ENCODE data around the gene VPS35. TPM values are rescaled to one million over a fixed set of nuclear protein-coding genes. Genes with fewer than 3 reads are reported as not detected.
"Not testable (repeated sequence)": the region's sequence is repeated elsewhere in the genome, so short reads cannot be mapped to it uniquely, and the experiment has no call there.

Gene VPS35
- total RNA-seq, 4 donors from 2014 or later, result 30.0 to 60.1 (median 41.4) TPM

DNA sequence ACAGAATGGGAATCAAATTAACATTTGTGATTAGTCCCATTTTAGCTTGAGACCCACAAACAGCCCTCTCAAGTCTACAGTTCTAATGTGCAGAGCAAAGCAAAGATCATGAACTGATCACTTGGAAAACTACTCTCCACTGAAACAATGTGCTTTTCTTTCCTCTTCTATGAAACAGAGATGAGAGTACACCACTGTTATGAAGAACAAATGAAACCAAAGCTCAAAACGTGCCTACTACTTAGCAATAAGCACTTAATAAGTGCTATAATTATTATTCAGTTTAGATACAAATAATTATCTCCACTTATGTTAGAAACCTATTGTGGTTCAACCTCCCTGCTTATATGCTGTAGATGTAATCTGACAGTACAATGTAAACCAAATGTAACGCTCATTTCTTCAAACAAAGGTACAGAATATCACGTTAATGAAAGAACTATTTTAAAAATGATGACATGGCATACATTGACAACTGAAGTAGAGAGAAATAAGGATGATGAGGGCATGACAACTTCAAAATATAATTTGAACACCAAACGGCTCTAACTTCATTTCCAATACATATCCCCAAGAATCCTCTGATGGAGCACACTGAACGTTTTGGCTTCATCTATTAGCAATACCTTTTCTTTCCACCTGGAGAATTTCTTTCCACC, 2.0 kb downstream of the VPS35 start:
- in situ Hi-C loops (cut with MboI; ENCODE audit: low sequenced_read_pairs in 4 of 4) (no loop called here), intact Hi-C loops (cut with DNase I; ENCODE audit: low total_unique reads) (no loop called here)
- no peak for DNase-seq
- no peaks in the 10 kb centered on the region for H3K27me3 ChIP-seq
- peak overlapping the region in 1 of 4 donors; percentile 7 for H3K4me3 ChIP-seq
- TF ChIP-seq, protein P1, sequence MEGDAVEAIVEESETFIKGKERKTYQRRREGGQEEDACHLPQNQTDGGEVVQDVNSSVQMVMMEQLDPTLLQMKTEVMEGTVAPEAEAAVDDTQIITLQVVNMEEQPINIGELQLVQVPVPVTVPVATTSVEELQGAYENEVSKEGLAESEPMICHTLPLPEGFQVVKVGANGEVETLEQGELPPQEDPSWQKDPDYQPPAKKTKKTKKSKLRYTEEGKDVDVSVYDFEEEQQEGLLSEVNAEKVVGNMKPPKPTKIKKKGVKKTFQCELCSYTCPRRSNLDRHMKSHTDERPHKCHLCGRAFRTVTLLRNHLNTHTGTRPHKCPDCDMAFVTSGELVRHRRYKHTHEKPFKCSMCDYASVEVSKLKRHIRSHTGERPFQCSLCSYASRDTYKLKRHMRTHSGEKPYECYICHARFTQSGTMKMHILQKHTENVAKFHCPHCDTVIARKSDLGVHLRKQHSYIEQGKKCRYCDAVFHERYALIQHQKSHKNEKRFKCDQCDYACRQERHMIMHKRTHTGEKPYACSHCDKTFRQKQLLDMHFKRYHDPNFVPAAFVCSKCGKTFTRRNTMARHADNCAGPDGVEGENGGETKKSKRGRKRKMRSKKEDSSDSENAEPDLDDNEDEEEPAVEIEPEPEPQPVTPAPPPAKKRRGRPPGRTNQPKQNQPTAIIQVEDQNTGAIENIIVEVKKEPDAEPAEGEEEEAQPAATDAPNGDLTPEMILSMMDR (IDR thresholded peaks at IDR 0.05 in 4 of 5, conservative IDR thresholded peaks at IDR 0.05 in 1 of 5), result no peak
- TF ChIP-seq POLR2A (IDR thresholded peaks at IDR 0.05), result no peak
- no peak for ATAC-seq
- H3K36me3 ChIP-seq, result no peaks in the 10 kb centered on the region
- H3K4me1 ChIP-seq, result peaks cover 30 to 32% of the 10 kb centered on the region in 2 donors
- no peaks in the 10 kb centered on the region for H3K9me3 ChIP-seq
- no peak overlapping the region for H3K27ac ChIP-seq

DNA sequence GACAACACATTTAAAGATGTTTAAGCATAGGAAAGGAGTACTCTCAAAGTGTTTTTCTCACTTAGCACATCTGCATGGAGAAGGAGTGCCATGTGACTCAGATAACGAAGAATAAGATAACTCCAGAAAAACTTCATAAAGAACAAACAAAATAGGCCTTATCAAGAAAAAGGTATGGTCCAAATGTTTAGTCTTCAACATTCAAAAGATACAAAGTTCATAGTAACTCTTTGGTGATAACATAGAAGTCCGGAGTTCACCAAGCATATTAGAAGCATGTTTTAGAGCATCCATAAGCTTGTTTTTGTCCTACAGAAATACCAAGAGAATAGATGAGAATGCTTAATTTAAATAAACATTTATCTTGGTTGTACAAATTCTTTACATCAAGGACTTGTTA, 7.1 kb downstream of the VPS35 start:
- H3K27me3 ChIP-seq; H3K9me3 ChIP-seq; in situ Hi-C loops (cut with MboI; ENCODE audit: low sequenced_read_pairs in 4 of 4); ATAC-seq; H3K4me3 ChIP-seq; H3K4me1 ChIP-seq; H3K27ac ChIP-seq; DNase-seq; intact Hi-C loops (cut with DNase I; ENCODE audit: low total_unique reads): not testable (repeated sequence)
- H3K36me3 ChIP-seq, result peaks cover 3 to 33% of the 10 kb centered on the region in 2 donors

DNA sequence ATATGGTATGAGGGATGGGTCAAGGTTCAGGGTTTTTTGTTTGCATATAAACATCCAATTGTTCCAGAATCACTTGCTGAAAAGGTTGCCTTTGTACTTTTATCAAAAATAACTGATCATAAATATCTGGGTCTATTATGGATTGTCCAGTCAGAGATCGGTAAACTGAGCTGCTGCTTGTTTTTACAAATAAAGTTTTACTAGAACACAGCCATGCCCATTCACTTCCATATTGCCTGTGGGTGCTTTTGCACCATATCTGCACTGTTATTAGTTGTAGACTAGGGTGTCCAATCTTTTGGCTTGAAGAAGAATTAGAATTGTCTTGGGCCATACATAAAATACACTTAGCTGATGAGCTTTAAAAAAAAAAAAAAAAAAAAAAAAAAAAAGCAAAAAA, 11.0 kb downstream of the VPS35 start:
- not testable (repeated sequence) for H3K9me3 ChIP-seq, DNase-seq, H3K27ac ChIP-seq, H3K4me3 ChIP-seq, H3K4me1 ChIP-seq, ATAC-seq, H3K27me3 ChIP-seq
- in situ Hi-C loops (cut with MboI; ENCODE audit: low sequenced_read_pairs in 4 of 4), result loop anchor here in 2 of 4 donors (10.0 kb wide), 2 partner anchors 117 to 227 kb away; no protein-coding TSS in a partner anchor
- intact Hi-C loops (cut with DNase I; ENCODE audit: low total_unique reads), result loop anchor here (10.0 kb wide), 1 partner anchor 227 kb away; no protein-coding TSS in a partner anchor
- peaks cover 3 to 48% of the 10 kb centered on the region in 2 donors for H3K36me3 ChIP-seq

DNA sequence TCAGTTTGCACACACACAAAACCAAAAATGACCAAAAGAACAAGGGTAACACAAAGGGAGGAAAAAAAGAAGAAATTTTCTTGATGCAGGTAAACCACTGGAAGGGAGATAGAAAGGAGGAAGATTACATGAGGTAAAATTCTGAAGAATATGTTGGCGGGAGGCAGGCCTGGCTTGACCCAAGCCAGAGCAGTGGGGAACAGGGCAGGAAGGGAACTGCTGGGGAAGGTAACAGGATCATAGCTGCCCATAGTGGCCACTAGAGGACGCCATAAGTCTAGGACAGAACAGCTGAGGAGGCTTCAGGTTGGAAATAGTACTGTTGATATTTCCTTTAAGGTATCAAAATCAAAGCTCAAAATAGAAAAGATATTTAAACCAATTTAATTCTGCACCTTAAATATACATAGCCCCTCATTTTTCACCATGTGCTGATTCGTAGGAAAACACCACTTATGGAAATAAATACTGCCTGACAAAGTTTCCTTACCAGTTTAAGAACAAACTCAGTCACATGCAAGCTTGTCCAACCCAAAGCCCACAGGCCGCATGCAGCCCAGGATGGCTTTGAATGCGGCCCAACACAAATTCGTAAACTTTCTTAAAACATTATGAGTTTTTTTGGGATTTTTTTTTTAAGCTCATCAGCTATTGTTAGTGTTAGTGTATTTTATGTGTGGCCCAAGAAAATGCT, 15.5 kb downstream of the VPS35 start:
- no peaks in the 10 kb centered on the region for H3K4me1 ChIP-seq
- ATAC-seq (peak; percentile 70 to 96), DNase-seq (peak in 1 of 2 donors; percentile 50)
- TF ChIP-seq, protein P1 (IDR thresholded peaks at IDR 0.05 in 4 of 5, conservative IDR thresholded peaks at IDR 0.05 in 1 of 5), result peak; percentile 75 to 92 (median 85)
- TF ChIP-seq POLR2A (IDR thresholded peaks at IDR 0.05), result no peak
- intact Hi-C loops (cut with DNase I; ENCODE audit: low total_unique reads), result loop anchor here (1.0 to 10.0 kb wide), 2 partner anchors 128 to 231 kb away; no protein-coding TSS in a partner anchor
- in situ Hi-C loops (cut with MboI; ENCODE audit: low sequenced_read_pairs in 4 of 4), result loop anchor here in 3 of 4 donors (5.0 to 25.0 kb wide), 4 partner anchors 121 to 239 kb away; no protein-coding TSS in a partner anchor
- H3K36me3 ChIP-seq, result peaks cover 3 to 59% of the 10 kb centered on the region in 2 donors
- H3K27ac ChIP-seq, result no peak overlapping the region
- H3K4me3 ChIP-seq, result no peak overlapping the region
- no peaks in the 10 kb centered on the region for H3K9me3 ChIP-seq
- H3K27me3 ChIP-seq, result no peaks in the 10 kb centered on the region

DNA sequence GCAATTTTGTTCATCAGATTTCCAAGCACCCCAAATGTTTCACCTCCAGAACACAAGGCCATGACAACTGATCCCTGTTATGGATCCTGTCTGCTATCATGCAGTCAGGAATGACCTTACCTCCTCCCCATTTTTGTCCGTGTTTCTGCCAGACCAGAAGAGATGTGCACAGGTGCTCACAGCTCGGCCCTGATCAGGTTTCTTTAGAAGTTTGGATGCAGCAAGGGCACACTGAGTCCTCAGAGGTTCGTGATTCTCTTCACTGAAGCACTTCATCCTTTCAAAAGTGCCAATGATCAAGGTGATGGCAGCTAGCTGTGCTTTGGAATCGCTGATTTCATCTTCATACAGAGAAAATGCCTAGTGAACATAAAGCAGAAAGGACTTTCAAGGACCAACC, 26.9 kb downstream of the VPS35 start:
- ATAC-seq, result peak; percentile 77 to 81
- in situ Hi-C loops (cut with MboI; ENCODE audit: low sequenced_read_pairs in 4 of 4) (loop anchor here in 1 of 4 donors (25.0 kb wide), 1 partner anchor 250 kb away; no protein-coding TSS in a partner anchor), intact Hi-C loops (cut with DNase I; ENCODE audit: low total_unique reads) (no loop called here)
- H3K9me3 ChIP-seq, result no peaks in the 10 kb centered on the region
- H3K36me3 ChIP-seq, result peaks cover 0 to 55% of the 10 kb centered on the region in 2 donors
- peak overlapping the region; percentile 1 to 74 (median 55) for H3K27ac ChIP-seq
- TF ChIP-seq, protein P1 (IDR thresholded peaks at IDR 0.05 in 4 of 5, conservative IDR thresholded peaks at IDR 0.05 in 1 of 5), result no peak
- TF ChIP-seq POLR2A (IDR thresholded peaks at IDR 0.05), result no peak
- DNase-seq, result peak in 1 of 2 donors; percentile 53
- H3K4me1 ChIP-seq, result peaks cover 0 to 6% of the 10 kb centered on the region in 2 donors
- no peak overlapping the region for H3K4me3 ChIP-seq
- no peaks in the 10 kb centered on the region for H3K27me3 ChIP-seq

Data from gastrocnemius medialis (tissue), 4 donors.